Psoas muscle (tissue), 8 donors: Measurements from ENCODE around the gene PEPD. TPM values are rescaled to one million over a fixed set of nuclear protein-coding genes. Genes with fewer than 3 reads are reported as not detected.

ENCODE experiments used
- ATAC-seq, 4 donors: fragments of 200-7000 bp; cut with Tn5 transposase; one replicate each; pipeline ENCODE4 v1.9.1; 2020; ENCODE audit warnings: moderate library complexity in 3 of 4, mild to moderate bottlenecking in 2 of 4
- DNase-seq, 2 donors: peaks; one replicate each; pipeline ENCODE4 v3.0.0-alpha.2; 2020
- H3K27ac ChIP-seq: fragments of 200-600 bp; one replicate; pipeline ENCODE4 v1.8.0; 2022
- H3K27me3 ChIP-seq, 3 donors: fragments of 200-600 bp in 1 of 3; one replicate each; pipeline versions ENCODE4 v1.6.1 to v1.8.0; 2013 to 2022; ENCODE audit warnings: low read length in 2 of 3, mild to moderate bottlenecking in 2 of 3, moderate library complexity in 1 of 3; ENCODE audit not compliant: insufficient read depth in 3 of 3
- H3K36me3 ChIP-seq, 2 donors: fragments of 200-600 bp in 1 of 2; one replicate each; pipeline versions ENCODE4 v1.6.1 to v1.8.0; 2013 to 2022; ENCODE audit warnings: low read depth in 1 of 2, mild to moderate bottlenecking in 1 of 2, moderate library complexity in 1 of 2; ENCODE audit not compliant: insufficient read depth in 1 of 2
- H3K4me1 ChIP-seq: fragments of 200-600 bp; one replicate; pipeline ENCODE4 v1.8.0; 2022
- H3K4me3 ChIP-seq: fragments of 200-600 bp; one replicate; pipeline ENCODE4 v1.8.0; 2022; ENCODE audit warnings: mild to moderate bottlenecking
- H3K9me3 ChIP-seq: fragments of 200-600 bp; one replicate; pipeline ENCODE4 v1.8.0; 2022
- CTCF ChIP-seq: fragments of 200-600 bp; IDR thresholded peaks from one replicate; pipeline ENCODE4 v1.8.0; 2022; ENCODE audit warnings: antibody characterized with exemption
- WGBS, 3 donors: extraction: QIAGEN DNeasy Blood & Tissue Kit; methylation state at CpG; one replicate each; pipeline versions ENCODE4 v1.1.6 to v1.1.7; 2013; 5-methylcytosine and 5-hydroxymethylcytosine counted together
- intact Hi-C, 2 donors: fragments of 100-400 bp; cut with DNase I; formaldehyde crosslinking; loops; one replicate each; pipeline versions ENCODE4 v1.11.0 to v1.14.2; 2022
- polyA plus RNA-seq, 3 donors: library from polyadenylated mRNA; stranded (reverse); fragments of 200-250 nt; gene quantifications; one replicate each; pipeline ENCODE4 v1.2.3, GENCODE V29; 2013
- total RNA-seq, 4 donors: library from RNA; stranded (reverse); fragmentation: NEBNext Ultra II Directional in 2 of 4; extraction: Animal tissue kit (Norgen Biotek cat#: 25700) in 2 of 4; gene quantifications; one replicate each; pipeline versions ENCODE4 v1.2.1 to v1.2.4, GENCODE V29; 2021 to 2023
- donor health status: healthy with polysubstance abuse.
- donor health status: DM: no; HTN: no; CAD: no; lungs with moderate emphysema.
- donor health status: Bipolar disorder and iron deficiency.
- donor health status: healthy.
- donor health status: DM: yes; HTN: yes; CAD: no.
- donor health status: DM: no; HTN: no; CAD: no.
- donor health status: DM: no; HTN: no; CAD: no.
- donor health status: DM: yes; HTN: yes; CAD: no.

PEPD gene
- total and polyA plus RNA-seq, 7 donors: 26.3 to 40.2 (median 35.1) TPM

DNA sequence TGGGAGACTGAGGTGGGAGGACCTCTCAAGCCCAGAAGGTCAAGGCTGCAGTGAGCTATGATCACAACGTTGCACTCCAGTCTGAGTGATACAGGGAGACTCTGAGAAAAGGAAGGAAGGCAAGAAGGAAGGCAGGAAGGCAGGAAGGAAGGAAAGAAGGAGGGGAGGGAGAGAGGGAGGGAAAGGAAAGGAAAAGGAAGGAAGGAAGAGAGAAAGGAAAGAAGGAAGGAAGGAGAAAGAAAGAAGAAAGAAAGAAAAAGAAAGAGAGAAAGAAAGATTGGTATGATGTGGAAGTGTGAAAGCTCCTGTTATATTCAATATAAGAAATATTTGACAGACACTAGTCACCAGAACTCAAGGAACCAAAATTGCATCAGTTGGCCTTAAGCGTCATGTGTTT, 180.6 kb downstream of the PEPD start:
- WGBS, 3 donors: 22 to 57% (median 23%) methylated on average over 2 of the region's 2 CpGs
- intact Hi-C loops: loop anchor here in 1 of 2 donors (10.0 kb wide), 1 partner anchor 1134 kb away; no protein-coding TSS in a partner anchor
- H3K9me3 ChIP-seq: no peaks in the 10 kb centered on the region

DNA sequence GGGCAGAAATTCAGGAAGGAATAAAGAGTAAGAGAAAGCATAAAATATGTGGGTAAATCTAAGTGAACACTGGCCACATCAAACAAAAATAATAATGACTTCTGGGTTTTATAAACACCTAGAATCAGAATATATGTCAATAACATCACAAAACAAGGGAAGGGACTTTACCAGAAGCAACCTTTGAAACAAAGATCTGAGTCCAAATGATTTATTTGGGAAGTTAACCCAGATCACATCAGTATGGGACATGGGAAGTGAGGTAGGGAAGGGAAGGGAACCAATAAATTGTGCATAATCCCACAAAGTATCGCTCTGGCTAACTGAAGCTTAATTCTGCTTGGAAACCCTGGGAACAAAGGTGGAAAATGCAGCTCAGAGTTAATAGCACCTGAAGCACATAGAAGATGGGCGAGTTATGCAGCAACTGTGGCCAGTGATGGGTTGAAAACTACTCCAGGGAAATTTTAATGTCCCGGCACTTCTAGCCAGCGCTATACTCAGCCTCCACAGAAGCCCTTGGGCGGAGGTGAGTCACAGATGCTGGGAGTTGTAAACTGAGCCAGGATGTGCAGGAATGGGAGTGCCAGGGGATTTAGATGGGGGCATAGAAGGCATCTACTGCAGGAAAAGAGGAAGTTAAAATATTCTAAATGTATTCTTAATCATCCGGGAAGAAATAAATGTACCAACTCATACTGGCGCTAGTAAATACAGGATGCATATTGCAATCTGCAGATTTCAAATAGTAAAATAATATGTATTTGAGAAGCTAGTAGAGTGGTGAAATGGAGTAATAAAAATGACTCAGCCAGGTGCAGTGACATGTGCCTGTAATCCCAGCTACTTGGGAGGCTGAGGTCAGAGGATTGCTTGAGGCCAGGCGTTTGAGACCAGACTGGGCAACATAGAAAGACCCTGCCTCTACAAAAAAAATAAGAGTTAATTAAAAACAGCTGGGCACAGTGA, 182.3 kb downstream of the PEPD start:
- ATAC-seq (no peak), DNase-seq (no peak)
- intact Hi-C loops: no loop called here
- TF ChIP-seq CTCF: no peak
- Histone ChIP-seq H3K36me3 (no peaks in the 10 kb centered on the region), H3K27ac (no peak overlapping the region), H3K4me3 (no peak overlapping the region), H3K9me3 (no peaks in the 10 kb centered on the region), H3K27me3 (no peaks in the 10 kb centered on the region), H3K4me1 (no peaks in the 10 kb centered on the region)
- 77 to 82% (median 78%) methylated on average over 8 of the region's 8 CpGs for whole genome bisulfite sequencing, 3 donors

More for the DNA sequence above, 180.6 kb downstream of the PEPD start:
- H3K36me3 ChIP-seq: no peaks in the 10 kb centered on the region
- H3K27ac ChIP-seq: no peak overlapping the region
- H3K4me1 ChIP-seq: no peaks in the 10 kb centered on the region
- TF ChIP-seq CTCF: no peak
- ATAC-seq (no peak), DNase-seq (no peak)
- no peaks in the 10 kb centered on the region for H3K27me3 ChIP-seq
- no peak overlapping the region for H3K4me3 ChIP-seq

Other genes starting within 250 kb of the PEPD start
- gene CEBPA, start 219.3 kb downstream of the PEPD start, total RNA-seq: 10 to 100 TPM in 2 of 4 donors, 1 to 10 TPM in 2; 7.7 to 50.7 (median 11.5) TPM
- gene CEBPA, start 219.3 kb downstream of the PEPD start, polyA plus RNA-seq: 10 to 100 TPM in 1 of 3 donors, 1 to 10 TPM in 2; 5.8 to 27.6 (median 6.8) TPM
- gene CEBPG, start 148.1 kb downstream of the PEPD start, total RNA-seq: 10 to 100 TPM; 29.9 to 54.5 (median 49.5) TPM
- 10 to 100 TPM; 47.0 to 95.7 (median 60.3) TPM for gene CEBPG, start 148.1 kb downstream of the PEPD start, polyA plus RNA-seq
- gene CHST8, start 100.2 kb upstream of the PEPD start, total RNA-seq: under 1 TPM in 3 of 4 donors, not detected in 1; 0.23 to 0.60 (median 0.42) TPM
- under 1 TPM; 0.05 to 0.23 (median 0.10) TPM for gene CHST8, start 100.2 kb upstream of the PEPD start, polyA plus RNA-seq